Ectodermal cell (in vitro differentiated cells): ENCODE measurements around the gene INTS6. TPM values are rescaled to one million over a fixed set of nuclear protein-coding genes. Genes with fewer than 3 reads are reported as not detected.

Experiments used
- H3K27ac ChIP-seq: 2 replicates; pipeline ENCODE4 v1.7.0; 2013; ENCODE audit warnings: mild to moderate bottlenecking, low read depth, low read length; ENCODE audit not compliant: insufficient read depth, poor library complexity, severe bottlenecking
- H3K27me3 ChIP-seq: 2 replicates; pipeline ENCODE4 v1.7.0; 2013; ENCODE audit warnings: mild to moderate bottlenecking, low read length; ENCODE audit not compliant: insufficient read depth, control insufficient read depth, poor library complexity, severe bottlenecking
- H3K36me3 ChIP-seq: one replicate; pipeline ENCODE4 v1.7.0; 2013; ENCODE audit warnings: low read length; ENCODE audit not compliant: control insufficient read depth, insufficient read depth
- H3K4me1 ChIP-seq: one replicate; pipeline ENCODE4 v1.7.0; 2013; ENCODE audit warnings: low read length; ENCODE audit not compliant: control insufficient read depth, insufficient read depth
- H3K4me3 ChIP-seq: 2 replicates; pipeline ENCODE4 v1.7.0; 2013; ENCODE audit warnings: low read depth, low read length, control low read depth; ENCODE audit not compliant: insufficient read depth
- H3K9me3 ChIP-seq: 2 replicates; pipeline ENCODE4 v1.7.0; 2013; ENCODE audit warnings: mild to moderate bottlenecking, low read length, moderate library complexity; ENCODE audit not compliant: control insufficient read depth
- WGBS, 2 experiments: methylation state at CpG; one replicate each; pipeline ENCODE4 v1.1.7; 2013; ENCODE audit warnings: missing lambda C conversion rate in 2 of 2; 5-methylcytosine and 5-hydroxymethylcytosine counted together
- polyA plus RNA-seq, 4 experiments: library from polyadenylated mRNA; stranded (reverse); fragments of 50-300 nt; gene quantifications; one replicate each; pipeline ENCODE4 v1.2.3, GENCODE V29; 2013

The INTS6 gene
- 40.4 TPM for polyA plus RNA-seq (2013, experiment 1 of 4)
- 47.0 TPM for polyA plus RNA-seq (2013, experiment 2 of 4)
- polyA plus RNA-seq (2013, experiment 3 of 4) = 35.2 TPM
- 43.4 TPM for polyA plus RNA-seq (2013, experiment 4 of 4)

GRCh38 chr13:51452361-51453206, at the start of gene INTS6:
TSS of gene INTS6 (minus strand) at chr13:51453036. CDS start at chr13:51452525, 511 bp downstream.
- Histone ChIP-seq H3K27me3 (no peaks in the 10 kb centered on the region), H3K4me3 (peak within 1 kb of the TSS; percentile 88), H3K9me3 (no peaks in the 10 kb centered on the region), H3K4me1 (peaks cover 3% of the 10 kb centered on the region), H3K36me3 (peaks cover 9% of the 10 kb centered on the region), H3K27ac (peak within 1 kb of the TSS; percentile 94)
- 0% methylated on average over 69 of the region's 69 CpGs for WGBS, 2 experiments

GRCh38 chr13:51502153-51502651, 49.4 kb upstream of the INTS6 start:
- Histone ChIP-seq H3K27ac (no peak overlapping the region), H3K9me3 (no peaks in the 10 kb centered on the region), H3K27me3 (no peaks in the 10 kb centered on the region), H3K4me3 (no peak overlapping the region), H3K4me1 (no peaks in the 10 kb centered on the region), H3K36me3 (no peaks in the 10 kb centered on the region)

- WGBS, 2 experiments = no CpG with 5 or more reads among the region's 1 CpG
These were observed 48.8 kb upstream of the INTS6 start for GRCh38 chr13:51501592-51502152.

DNA sequence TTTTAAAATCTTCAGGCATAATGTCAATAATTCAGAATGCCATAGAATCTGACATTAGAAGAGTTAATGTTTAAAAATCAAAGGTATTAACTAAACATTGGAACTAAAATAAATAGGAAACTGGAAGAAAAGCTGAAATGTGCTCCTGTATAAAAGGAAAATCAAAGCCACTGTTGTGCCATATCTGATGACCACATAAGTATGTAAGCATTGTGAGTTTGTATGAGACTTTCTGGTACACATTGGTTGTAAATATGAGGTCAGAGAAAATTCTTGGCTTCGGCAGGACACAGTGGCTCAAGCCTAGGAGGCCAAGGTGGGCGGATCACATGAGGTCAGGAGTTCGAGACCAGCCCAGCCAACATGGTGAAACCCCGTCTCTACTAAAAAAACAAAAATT, 48.3 kb upstream of the INTS6 start:
- WGBS, 2 experiments = 87 to 97% methylated on average over 4 of the region's 4 CpGs
- Histone ChIP-seq H3K9me3 (no peaks in the 10 kb centered on the region), H3K27me3 (no peaks in the 10 kb centered on the region), H3K36me3 (no peaks in the 10 kb centered on the region), H3K4me1 (no peaks in the 10 kb centered on the region), H3K27ac (no peak overlapping the region), H3K4me3 (no peak overlapping the region)

More at GRCh38 chr13:51501592-51502152, 48.8 kb upstream of the INTS6 start:
- Histone ChIP-seq H3K27ac (no peak overlapping the region), H3K9me3 (no peaks in the 10 kb centered on the region), H3K4me1 (no peaks in the 10 kb centered on the region), H3K4me3 (no peak overlapping the region), H3K36me3 (no peaks in the 10 kb centered on the region), H3K27me3 (no peaks in the 10 kb centered on the region)

DNA sequence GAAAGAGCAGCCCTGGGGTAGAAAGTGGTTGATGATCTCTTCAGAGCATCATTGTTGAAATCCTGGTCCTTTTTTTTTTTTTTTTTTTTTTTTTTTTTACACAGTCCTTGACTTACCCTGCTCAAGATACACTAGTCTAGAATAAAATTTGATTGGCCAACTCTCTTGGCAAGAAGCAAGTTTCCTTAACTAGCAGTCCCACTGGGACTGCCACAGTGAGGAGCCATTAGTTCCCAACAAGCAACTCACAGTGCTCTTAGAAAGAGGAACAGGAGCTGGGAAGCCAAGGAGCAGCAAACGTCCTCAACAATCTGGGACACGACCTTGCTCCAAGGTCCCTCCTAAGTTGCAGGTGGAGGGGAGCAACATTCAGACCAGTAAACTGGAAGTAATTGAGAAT, 47.9 kb upstream of the INTS6 start:
- Histone ChIP-seq H3K9me3 (no peaks in the 10 kb centered on the region), H3K36me3 (no peaks in the 10 kb centered on the region), H3K27ac (no peak overlapping the region), H3K27me3 (no peaks in the 10 kb centered on the region), H3K4me1 (no peaks in the 10 kb centered on the region), H3K4me3 (no peak overlapping the region)
- 59 to 63% methylated on average over 2 of the region's 2 CpGs for WGBS, 2 experiments

DNA sequence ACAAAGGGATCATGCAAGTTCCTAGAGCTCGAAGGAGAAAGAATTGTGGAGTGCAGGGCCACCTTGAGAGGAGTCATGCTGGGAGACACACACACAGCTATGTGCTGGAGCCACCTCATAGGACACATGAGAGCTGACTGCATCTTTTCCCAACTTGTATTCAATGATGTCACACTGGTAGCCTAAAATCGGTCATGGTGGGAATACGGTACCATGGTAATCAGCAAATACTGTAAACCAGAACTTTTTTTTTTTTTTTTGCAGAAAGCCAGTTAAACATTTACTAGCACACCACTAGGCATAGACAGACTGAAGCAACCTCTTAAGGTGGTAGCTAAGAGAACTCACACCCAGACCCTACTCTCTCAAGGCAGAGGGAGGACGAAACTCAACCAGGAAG, 47.0 kb upstream of the INTS6 start:
- H3K27ac ChIP-seq = no peak overlapping the region

GRCh38 chr13:51495316-51495715, 42.5 kb upstream of the INTS6 start:
- H3K27ac ChIP-seq = no peak overlapping the region
- no peaks in the 10 kb centered on the region for H3K4me1 ChIP-seq
- H3K27me3 ChIP-seq = no peaks in the 10 kb centered on the region
- WGBS, 2 experiments = 75 to 84% methylated on average over 1 of the region's 1 CpG
- no peaks in the 10 kb centered on the region for H3K9me3 ChIP-seq
- no peaks in the 10 kb centered on the region for H3K36me3 ChIP-seq
- no peak overlapping the region for H3K4me3 ChIP-seq

More for the DNA sequence above, 47.0 kb upstream of the INTS6 start:
- Histone ChIP-seq H3K4me3 (no peak overlapping the region), H3K36me3 (no peaks in the 10 kb centered on the region), H3K9me3 (no peaks in the 10 kb centered on the region), H3K4me1 (no peaks in the 10 kb centered on the region), H3K27me3 (no peaks in the 10 kb centered on the region)
- WGBS, 2 experiments = 89 to 96% methylated on average over 4 of the region's 4 CpGs

- Histone ChIP-seq H3K9me3 (no peaks in the 10 kb centered on the region), H3K27me3 (no peaks in the 10 kb centered on the region), H3K36me3 (no peaks in the 10 kb centered on the region), H3K4me1 (no peaks in the 10 kb centered on the region), H3K4me3 (no peak overlapping the region), H3K27ac (no peak overlapping the region)
These were observed 41.3 kb upstream of the INTS6 start for GRCh38 chr13:51494156-51494555.

DNA sequence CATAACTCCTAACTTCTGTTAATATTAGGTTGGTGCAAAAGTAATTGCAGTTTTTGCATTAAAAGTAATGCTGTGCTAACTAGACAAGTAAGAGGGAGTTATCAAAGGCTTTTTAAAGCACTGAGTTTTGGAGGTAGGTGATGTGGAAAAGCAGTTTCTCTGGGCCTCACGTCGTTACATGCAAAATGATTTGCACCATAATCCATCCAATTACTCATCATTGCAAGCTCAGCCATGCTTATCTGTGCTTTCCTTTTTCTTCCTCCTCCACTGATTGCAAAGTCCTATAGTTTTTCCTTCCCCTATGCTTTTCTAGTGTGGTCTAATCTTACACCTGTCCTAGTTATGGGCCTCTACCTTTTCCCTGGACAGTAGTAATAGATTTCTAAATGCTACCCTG, 35.4 kb upstream of the INTS6 start:
- WGBS, 2 experiments = 90% methylated on average over 2 of the region's 2 CpGs
- no peaks in the 10 kb centered on the region for H3K4me1 ChIP-seq

GRCh38 chr13:51481656-51482055, 28.8 kb upstream of the INTS6 start:
- H3K27ac ChIP-seq = no peak overlapping the region
- H3K9me3 ChIP-seq = no peaks in the 10 kb centered on the region
- H3K36me3 ChIP-seq = no peaks in the 10 kb centered on the region
- H3K4me1 ChIP-seq = no peaks in the 10 kb centered on the region
- H3K27me3 ChIP-seq = no peaks in the 10 kb centered on the region
- 79 to 80% methylated on average over 1 of the region's 1 CpG for WGBS, 2 experiments
- no peak overlapping the region for H3K4me3 ChIP-seq

More for the DNA sequence above, 35.4 kb upstream of the INTS6 start:
- H3K27ac ChIP-seq = no peak overlapping the region
- no peaks in the 10 kb centered on the region for H3K36me3 ChIP-seq
- H3K9me3 ChIP-seq = no peaks in the 10 kb centered on the region
- no peaks in the 10 kb centered on the region for H3K27me3 ChIP-seq
- no peak overlapping the region for H3K4me3 ChIP-seq
